ENCODE data around the gene CBL. TPM values are rescaled to one million over a fixed set of nuclear protein-coding genes. Genes with fewer than 3 reads are reported as not detected.

The CBL gene
- total RNA-seq, 6 experiments from 2014 or later = 24.2 to 31.2 (median 26.1) TPM

DNA sequence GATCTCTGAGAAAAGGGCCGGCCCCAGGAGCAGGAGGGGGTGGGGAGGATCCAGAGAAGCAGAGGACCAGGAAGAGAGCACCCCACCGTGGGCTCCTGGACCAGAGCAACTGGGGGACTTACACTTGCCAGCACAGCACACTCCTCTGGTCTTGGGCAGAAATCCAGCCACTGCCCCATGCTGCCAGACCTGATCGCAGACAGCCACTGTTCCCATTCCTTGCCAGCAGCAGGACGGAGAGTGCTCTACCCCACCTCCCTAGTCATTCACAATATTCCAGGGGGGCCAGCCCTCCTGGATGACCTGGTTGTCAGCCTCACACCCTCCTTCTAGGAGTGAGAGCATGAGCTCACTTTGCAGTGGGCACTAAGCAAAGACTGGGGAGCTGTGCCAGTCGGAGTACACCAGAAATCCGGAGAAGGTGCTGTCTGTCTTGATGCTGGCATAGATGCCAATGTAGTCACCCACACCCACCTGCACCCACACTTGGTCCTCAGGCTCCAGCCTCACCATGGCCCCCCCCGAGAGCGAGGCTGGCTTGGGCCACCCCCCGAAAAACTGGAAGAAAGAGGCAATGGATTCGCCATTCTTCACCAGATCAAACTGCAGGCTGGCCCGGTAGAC is 132.9 kb downstream of the CBL start:
- peak overlapping the region; percentile 78 for H3K4me3 Mint-ChIP-seq
- peaks cover 21% of the 10 kb centered on the region; the same call in 1 of the 2 replicates for H3K36me3 Mint-ChIP-seq (ENCODE audit: low read depth)
- no peaks in the 10 kb centered on the region for H3K9me3 Mint-ChIP-seq
- TF ChIP-seq, protein P1, sequence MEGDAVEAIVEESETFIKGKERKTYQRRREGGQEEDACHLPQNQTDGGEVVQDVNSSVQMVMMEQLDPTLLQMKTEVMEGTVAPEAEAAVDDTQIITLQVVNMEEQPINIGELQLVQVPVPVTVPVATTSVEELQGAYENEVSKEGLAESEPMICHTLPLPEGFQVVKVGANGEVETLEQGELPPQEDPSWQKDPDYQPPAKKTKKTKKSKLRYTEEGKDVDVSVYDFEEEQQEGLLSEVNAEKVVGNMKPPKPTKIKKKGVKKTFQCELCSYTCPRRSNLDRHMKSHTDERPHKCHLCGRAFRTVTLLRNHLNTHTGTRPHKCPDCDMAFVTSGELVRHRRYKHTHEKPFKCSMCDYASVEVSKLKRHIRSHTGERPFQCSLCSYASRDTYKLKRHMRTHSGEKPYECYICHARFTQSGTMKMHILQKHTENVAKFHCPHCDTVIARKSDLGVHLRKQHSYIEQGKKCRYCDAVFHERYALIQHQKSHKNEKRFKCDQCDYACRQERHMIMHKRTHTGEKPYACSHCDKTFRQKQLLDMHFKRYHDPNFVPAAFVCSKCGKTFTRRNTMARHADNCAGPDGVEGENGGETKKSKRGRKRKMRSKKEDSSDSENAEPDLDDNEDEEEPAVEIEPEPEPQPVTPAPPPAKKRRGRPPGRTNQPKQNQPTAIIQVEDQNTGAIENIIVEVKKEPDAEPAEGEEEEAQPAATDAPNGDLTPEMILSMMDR (IDR thresholded peaks at IDR 0.05) = no peak
- H3K27me3 Mint-ChIP-seq (ENCODE audit: insufficient read depth) = peaks cover 18% of the 10 kb centered on the region
- peak overlapping the region; percentile 88 for H3K27ac Mint-ChIP-seq
- H3K4me1 Mint-ChIP-seq (ENCODE audit: low read depth) = peaks cover 55% of the 10 kb centered on the region
- DNase-seq = no peak

DNA sequence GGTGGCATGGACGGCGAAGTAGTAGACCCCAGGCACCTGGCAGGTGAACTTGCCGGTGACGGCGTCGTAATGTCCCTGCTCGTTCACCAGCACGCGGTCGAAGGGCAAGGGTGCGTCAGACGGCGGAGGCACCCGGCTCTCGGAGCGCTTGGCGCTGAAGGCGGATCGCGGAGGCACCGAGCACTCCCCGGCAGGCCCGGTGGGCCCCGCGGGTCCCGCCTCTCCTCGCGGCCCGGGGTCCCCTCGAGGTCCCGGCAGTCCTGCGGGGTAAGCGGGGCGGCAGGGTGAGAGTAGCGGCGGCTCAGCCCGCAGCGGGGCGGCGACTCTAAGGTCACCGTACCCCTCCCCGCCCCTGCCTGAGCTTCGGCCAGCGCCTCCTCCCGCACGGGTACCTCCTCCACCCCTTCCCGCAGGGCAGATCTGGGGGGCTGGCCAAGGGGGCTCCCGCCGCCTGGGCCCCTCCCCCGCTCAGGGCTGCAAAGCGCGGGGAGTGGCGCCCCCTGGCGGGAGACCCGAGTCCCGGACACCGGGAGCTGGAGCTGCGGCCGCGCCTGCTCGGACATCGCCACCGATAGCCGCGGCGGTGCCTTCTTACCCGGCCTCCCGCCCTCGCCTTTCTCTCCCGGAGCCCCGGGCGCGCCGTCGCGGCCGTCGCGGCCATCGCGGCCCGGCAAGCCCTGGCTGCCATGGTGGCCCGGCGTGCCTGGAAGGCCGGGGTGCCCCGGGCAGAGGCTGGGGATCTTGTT is 133.6 kb downstream of the CBL start:
- TF ChIP-seq, protein P1 (IDR thresholded peaks at IDR 0.05) = peak; percentile 99
- peaks cover 18% of the 10 kb centered on the region; the same call in 1 of the 2 replicates for H3K36me3 Mint-ChIP-seq (ENCODE audit: low read depth)
- peak overlapping the region; percentile 83 for H3K4me3 Mint-ChIP-seq
- H3K27me3 Mint-ChIP-seq (ENCODE audit: insufficient read depth) = peaks cover 18% of the 10 kb centered on the region
- DNase-seq = no peak
- H3K27ac Mint-ChIP-seq = no peak overlapping the region
- no peaks in the 10 kb centered on the region for H3K9me3 Mint-ChIP-seq
- H3K4me1 Mint-ChIP-seq (ENCODE audit: low read depth) = peaks cover 55% of the 10 kb centered on the region

DNA sequence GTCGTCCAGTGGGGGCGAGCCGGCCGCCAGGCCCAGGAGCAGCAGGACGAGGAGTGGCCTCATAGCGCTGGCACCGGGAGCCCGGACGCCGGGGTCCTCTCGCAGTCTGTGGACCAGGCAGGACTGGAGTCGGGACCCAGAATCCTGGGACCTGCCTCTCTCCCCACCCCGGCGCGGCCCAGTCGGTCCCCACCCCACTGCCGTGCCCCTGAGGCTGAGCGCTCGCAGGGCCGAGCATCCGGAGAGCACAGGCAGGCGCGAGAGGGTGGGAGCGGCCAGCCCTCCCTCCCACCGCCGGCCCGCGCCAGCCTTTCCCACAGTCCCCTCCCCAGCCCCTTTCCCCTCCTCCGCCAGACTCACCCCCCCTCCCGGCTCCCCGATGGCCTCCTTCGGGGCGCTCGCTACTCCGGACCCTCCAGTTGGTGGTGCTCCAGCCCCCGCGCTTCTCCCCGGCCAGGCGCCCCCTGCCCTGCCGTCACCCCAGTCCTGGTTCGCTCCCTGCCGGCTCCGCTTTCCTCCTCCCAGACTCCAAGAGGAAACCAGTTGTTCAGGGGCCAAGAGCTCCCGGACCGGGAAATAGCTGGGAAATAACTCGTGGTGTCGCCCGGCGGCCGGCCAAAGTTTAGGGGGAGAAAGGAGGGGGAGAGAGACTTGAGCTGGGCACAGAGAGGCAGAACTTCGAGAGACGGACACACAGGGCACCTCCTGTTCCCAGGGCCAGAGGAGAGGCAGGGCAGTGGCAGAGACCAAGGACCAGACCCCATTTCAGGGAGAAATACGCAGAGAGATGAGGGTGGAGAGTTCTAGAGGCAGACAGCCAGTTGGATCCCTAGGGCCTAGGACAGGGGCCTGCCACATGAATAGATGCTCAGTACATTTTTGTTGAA is 134.4 kb downstream of the CBL start, which contains the start of gene C1QTNF5:
Gene C1QTNF5, minus strand, starts transcription at position 549 of the 887 bp plus-strand sequence. Its CDS starts 486 bp downstream, at position 63.
- H3K4me1 Mint-ChIP-seq (ENCODE audit: low read depth) = peaks cover 46% of the 10 kb centered on the region
- no peaks in the 10 kb centered on the region for H3K9me3 Mint-ChIP-seq
- TF ChIP-seq, protein P1 (IDR thresholded peaks at IDR 0.05) = no peak
- peak within 1 kb of the TSS; percentile 83 for H3K4me3 Mint-ChIP-seq
- DNase-seq = no peak
- peak within 1 kb of the TSS; percentile 40; the same call in 1 of the 2 replicates for H3K27ac Mint-ChIP-seq
- H3K36me3 Mint-ChIP-seq (ENCODE audit: low read depth) = peaks cover 14% of the 10 kb centered on the region; the same call in 1 of the 2 replicates
- H3K27me3 Mint-ChIP-seq (ENCODE audit: insufficient read depth) = peaks cover 18% of the 10 kb centered on the region

DNA sequence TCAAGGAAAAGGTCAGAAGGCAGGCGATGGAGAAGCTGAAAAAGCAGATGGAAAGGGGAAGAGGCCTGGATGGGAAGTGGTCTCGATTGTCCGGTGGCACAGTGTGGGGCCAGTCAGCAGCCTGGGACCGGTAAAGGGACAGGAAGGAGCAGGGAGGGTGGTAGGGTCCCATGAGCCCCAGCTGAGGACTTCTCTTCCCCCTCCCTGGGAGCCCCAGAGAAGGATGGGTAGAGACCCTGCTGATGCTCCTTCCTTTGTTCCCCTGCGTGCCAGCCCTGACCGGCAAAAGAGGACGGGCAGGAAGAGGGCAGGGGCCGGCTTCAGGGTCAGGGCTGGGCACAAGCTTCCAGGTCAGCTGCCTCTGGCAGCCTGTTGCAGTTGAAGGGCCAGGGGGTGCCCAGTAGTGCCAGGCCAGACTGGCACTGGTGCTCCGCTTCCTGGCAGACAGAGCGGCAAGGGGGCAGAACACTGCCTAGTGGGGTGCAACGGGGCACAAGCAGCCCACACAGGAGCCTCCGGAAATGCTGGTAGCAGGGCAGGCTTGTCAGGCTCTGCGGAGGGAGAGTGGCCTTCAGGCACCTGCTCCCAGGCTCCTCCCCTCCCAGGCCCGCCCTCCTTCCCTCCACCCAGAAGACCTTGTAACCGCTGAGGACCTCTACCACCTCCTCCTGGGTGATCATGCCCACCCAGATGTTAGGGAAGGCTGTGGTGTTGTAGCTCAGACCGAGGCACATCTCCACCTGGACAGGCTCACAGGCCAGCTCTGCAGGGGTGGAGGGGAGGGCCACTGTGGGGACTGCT is 135.3 kb downstream of the CBL start:
- Mint-ChIP-seq H3K27ac (peak overlapping the region; percentile 40; the same call in 1 of the 2 replicates), H3K27me3 (ENCODE audit: insufficient read depth) (peaks cover 21% of the 10 kb centered on the region), H3K4me3 (peak overlapping the region; percentile 83), H3K36me3 (ENCODE audit: low read depth) (peaks cover 6% of the 10 kb centered on the region; the same call in 1 of the 2 replicates), H3K9me3 (no peaks in the 10 kb centered on the region), H3K4me1 (ENCODE audit: low read depth) (peaks cover 38% of the 10 kb centered on the region)
- TF ChIP-seq, protein P1 (IDR thresholded peaks at IDR 0.05) = no peak
- no peak for DNase-seq

DNA sequence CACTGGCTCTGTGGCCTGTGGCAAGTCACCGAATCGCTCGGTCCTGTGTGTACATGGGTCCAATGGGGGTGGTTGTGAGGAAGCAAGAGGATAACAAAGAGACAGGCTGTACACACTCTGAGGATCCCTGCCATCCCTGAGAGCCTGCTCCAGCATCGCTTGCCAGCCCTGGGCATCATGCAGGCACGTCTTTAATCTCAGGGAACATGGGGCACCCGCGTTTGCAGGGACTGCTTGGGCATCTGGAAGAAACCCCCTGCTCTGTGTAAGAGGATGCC is 135.8 kb downstream of the CBL start:
- Mint-ChIP-seq H3K27ac (no peak overlapping the region), H3K4me1 (ENCODE audit: low read depth) (peaks cover 38% of the 10 kb centered on the region), H3K4me3 (no peak overlapping the region), H3K27me3 (ENCODE audit: insufficient read depth) (peaks cover 25% of the 10 kb centered on the region), H3K9me3 (no peaks in the 10 kb centered on the region), H3K36me3 (ENCODE audit: low read depth) (peaks cover under 1% of the 10 kb centered on the region; the same call in 1 of the 2 replicates)
- TF ChIP-seq, protein P1 (IDR thresholded peaks at IDR 0.05) = no peak
- DNase-seq = no peak

All from HFFc6 (cell line).